Cardiac muscle cell (in vitro differentiated cells and primary cell): ENCODE measurements around the gene EIF3L. TPM values are rescaled to one million over a fixed set of nuclear protein-coding genes. Genes with fewer than 3 reads are reported as not detected.

Source experiments
- DNase-seq, 2 donors: peaks; one replicate each; pipeline versions ENCODE4 v3.0.0 to v3.0.0-alpha.2; 2010 to 2017; ENCODE audit warnings: low read depth in 1 of 2, low spot score in 1 of 2
- H3K27ac ChIP-seq: fragments of 200-600 bp; sonication (generic); 2 replicates; pipeline ENCODE4 v1.5.1; 2016
- H3K27me3 ChIP-seq: fragments of 200-600 bp; sonication (generic); 2 replicates; pipeline ENCODE4 v1.6.0; 2016; ENCODE audit warnings: control low read depth
- H3K36me3 ChIP-seq: fragments of 200-600 bp; sonication (generic); 2 replicates; pipeline ENCODE4 v1.5.1; 2016; ENCODE audit warnings: control low read depth
- H3K4me1 ChIP-seq: fragments of 200-600 bp; sonication (generic); 2 replicates; pipeline ENCODE4 v1.8.1; 2017; ENCODE audit warnings: low read depth, mild to moderate bottlenecking, mixed run types
- H3K4me3 ChIP-seq: fragments of 200-600 bp; sonication (generic); 2 replicates; pipeline ENCODE4 v1.5.1; 2016; ENCODE audit warnings: mild to moderate bottlenecking
- H3K9me3 ChIP-seq: fragments of 200-600 bp; sonication (generic); 2 replicates; pipeline ENCODE4 v1.5.1; 2017; ENCODE audit warnings: low read depth, mild to moderate bottlenecking, control low read depth
- polyA plus RNA-seq: library from polyadenylated mRNA; unstranded; fragments of >200 nt; fragmentation: Nextera tagmentation; extraction: Ambion mirVana; gene quantifications from 2 replicates; pipeline ENCODE4 v1.2.1, GENCODE V29; 2016
- total RNA-seq: library from RNA; depleted of rRNA; stranded (reverse); fragments of >200 nt; gene quantifications from 2 replicates; pipeline ENCODE4 v1.2.3, GENCODE V29; 2016
- TF ChIP-seq, protein P1 (sequence below): IDR thresholded peaks from 2 replicates; pipeline ENCODE4 v1.5.1; 2012; ENCODE audit warnings: low read depth, mild to moderate bottlenecking, low read length

EIF3L gene
- total and polyA plus RNA-seq, 2 experiments from 2014 or later, result 213 to 422 TPM

DNA sequence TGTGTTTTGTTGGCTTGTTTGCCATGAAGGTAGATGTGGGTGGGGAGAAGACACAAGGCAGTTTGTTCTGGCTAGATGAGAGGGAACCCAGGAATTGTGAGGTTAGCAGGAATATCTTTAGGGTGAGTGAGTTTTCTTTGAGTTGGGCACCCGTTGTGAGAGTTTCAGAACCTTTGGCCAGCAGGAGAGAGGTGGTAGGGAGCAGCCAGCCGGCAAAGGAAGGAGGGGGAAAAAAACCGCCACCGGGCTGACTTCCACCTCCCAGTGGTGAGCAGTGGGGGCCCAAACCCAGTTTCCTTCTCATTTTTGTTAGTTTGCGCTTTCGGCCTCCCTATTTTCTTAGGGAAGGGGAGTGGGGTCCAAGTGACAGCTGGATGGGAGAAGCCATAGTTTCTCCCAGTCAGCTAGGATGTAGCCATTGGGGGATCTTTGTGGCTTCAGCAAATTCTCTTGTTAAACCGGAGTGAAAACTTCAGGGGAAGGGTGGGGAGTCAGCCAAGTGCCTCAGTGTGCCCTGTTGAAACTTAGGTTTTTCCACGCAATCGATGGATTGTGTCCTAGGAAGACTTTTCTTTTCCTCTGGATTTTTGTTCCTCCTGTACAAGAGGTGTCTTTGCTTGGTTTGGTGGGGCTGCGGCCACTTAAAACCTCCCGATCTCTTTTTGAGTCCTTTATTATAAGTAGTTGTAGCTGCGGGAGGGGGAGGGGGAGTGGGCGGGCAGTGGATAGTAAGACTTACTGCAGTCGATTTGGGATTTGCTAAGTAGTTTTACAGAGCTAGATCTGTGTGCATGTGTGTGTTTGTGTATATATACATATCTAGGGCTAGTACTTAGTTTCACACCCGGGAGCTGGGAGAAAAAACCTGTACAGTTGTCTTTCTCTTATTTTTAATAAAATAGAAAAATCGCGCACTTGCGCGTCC lies 42.5 kb upstream of the EIF3L start:
- no peaks in the 10 kb centered on the region for H3K9me3 ChIP-seq
- peak overlapping the region; percentile 73 for H3K4me3 ChIP-seq
- H3K27me3 ChIP-seq, result no peaks in the 10 kb centered on the region
- DNase-seq, result peak; percentile 46 to 49
- no peaks in the 10 kb centered on the region for H3K36me3 ChIP-seq
- TF ChIP-seq, protein P1, sequence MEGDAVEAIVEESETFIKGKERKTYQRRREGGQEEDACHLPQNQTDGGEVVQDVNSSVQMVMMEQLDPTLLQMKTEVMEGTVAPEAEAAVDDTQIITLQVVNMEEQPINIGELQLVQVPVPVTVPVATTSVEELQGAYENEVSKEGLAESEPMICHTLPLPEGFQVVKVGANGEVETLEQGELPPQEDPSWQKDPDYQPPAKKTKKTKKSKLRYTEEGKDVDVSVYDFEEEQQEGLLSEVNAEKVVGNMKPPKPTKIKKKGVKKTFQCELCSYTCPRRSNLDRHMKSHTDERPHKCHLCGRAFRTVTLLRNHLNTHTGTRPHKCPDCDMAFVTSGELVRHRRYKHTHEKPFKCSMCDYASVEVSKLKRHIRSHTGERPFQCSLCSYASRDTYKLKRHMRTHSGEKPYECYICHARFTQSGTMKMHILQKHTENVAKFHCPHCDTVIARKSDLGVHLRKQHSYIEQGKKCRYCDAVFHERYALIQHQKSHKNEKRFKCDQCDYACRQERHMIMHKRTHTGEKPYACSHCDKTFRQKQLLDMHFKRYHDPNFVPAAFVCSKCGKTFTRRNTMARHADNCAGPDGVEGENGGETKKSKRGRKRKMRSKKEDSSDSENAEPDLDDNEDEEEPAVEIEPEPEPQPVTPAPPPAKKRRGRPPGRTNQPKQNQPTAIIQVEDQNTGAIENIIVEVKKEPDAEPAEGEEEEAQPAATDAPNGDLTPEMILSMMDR, result peak; percentile 9
- H3K27ac ChIP-seq, result peak overlapping the region; percentile 40
- H3K4me1 ChIP-seq, result peaks cover 16% of the 10 kb centered on the region

DNA sequence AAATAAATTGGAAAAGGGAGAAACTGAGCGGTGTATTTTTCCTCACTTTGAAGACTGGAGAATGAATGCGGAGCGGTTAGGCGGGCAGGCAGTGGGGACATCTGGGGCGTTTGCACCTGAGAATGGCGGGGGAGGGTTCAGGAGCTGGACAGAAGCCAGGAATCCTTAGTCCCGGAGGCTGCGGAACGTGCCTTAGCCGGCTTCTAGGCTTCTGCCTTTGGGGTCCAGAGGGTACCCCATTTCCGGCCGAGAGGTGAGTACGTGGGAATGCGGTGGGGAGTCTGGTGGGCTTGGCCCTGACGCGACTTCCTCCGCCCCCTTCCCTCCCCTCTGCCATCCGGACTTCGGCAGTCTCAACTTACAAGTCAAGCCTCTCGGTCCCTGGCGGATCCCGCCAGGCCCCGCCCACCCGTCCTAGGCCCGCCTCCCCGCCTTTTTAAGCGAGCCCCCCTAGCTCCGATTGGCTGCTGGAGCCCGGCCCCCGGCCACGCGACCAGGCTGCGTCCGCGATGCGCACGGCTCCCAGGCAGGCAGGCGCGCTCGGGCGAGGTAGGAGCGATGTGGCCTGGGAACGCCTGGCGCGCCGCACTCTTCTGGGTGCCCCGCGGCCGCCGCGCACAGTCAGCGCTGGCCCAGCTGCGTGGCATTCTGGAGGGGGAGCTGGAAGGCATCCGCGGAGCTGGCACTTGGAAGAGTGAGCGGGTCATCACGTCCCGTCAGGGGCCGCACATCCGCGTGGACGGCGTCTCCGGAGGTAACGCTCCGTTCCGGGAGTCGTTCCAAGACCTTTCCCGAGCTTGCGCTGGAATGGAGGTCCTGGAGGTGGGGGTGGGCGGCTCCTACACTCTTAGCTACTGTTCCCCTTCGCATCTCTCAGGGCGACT lies 41.6 kb upstream of the EIF3L start, which contains the start of gene GCAT:
Gene GCAT, plus strand, starts transcription at position 525 of the 884 bp plus-strand sequence. Its CDS starts 34 bp downstream, at position 559.
- no peaks in the 10 kb centered on the region for H3K27me3 ChIP-seq
- DNase-seq, result peak; percentile 98
- H3K36me3 ChIP-seq, result no peaks in the 10 kb centered on the region
- H3K27ac ChIP-seq, result peak within 1 kb of the TSS; percentile 42
- TF ChIP-seq, protein P1, result no peak
- peak within 1 kb of the TSS; percentile 73 for H3K4me3 ChIP-seq
- peaks cover 16% of the 10 kb centered on the region for H3K4me1 ChIP-seq
- H3K9me3 ChIP-seq, result no peaks in the 10 kb centered on the region

DNA sequence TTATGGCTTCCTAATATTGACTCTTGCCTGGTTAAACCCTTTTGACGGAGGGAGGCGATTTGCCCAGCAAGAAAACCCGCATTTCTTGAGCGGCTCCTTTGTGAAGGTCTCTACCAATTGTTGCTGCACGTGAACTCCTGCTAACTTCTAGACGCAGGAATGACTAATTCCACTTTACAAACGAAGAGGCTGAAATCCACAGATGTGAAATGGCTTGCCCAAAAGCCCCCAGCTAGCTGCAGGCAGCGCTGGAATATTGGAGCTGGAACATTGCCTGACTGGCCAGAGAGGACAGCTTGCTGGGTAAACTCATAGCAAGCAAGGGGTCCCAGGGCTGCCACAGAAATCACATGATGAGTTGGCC lies 40.9 kb upstream of the EIF3L start:
- no peaks in the 10 kb centered on the region for H3K36me3 ChIP-seq
- peak overlapping the region; percentile 42 for H3K27ac ChIP-seq
- TF ChIP-seq, protein P1, result no peak
- H3K4me3 ChIP-seq, result peak overlapping the region; percentile 73
- H3K4me1 ChIP-seq, result peaks cover 16% of the 10 kb centered on the region
- H3K9me3 ChIP-seq, result no peaks in the 10 kb centered on the region
- H3K27me3 ChIP-seq, result no peaks in the 10 kb centered on the region
- no peak for DNase-seq

DNA sequence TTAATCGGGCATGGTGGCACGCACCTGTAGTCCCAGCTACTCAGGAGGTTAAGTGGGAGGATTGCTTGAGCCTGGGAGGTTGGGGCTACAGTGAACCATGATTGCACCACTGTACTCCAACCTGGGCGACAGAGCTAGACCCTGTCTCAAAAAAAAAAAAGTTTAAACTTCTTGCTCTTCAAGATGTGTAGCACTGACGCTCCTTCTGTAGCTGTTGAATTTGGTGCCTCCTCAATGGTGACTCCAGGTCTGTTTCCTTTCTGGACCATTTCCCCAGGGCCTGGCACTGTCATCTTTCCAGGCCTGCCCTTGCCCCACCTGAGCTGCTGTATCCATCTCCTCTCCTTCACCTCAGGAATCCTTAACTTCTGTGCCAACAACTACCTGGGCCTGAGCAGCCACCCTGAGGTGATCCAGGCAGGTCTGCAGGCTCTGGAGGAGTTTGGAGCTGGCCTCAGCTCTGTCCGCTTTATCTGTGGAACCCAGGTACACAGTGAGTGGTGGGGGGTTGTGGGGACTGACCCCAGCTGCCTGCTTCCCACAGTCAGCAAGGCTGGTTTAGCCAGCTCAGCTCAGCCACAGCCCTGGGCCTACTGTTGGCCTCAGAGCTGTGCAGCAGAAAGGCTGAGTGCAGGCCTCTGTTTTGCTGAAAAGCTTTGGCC lies 39.4 kb upstream of the EIF3L start:
- no peak for DNase-seq
- no peak overlapping the region for H3K27ac ChIP-seq
- no peaks in the 10 kb centered on the region for H3K9me3 ChIP-seq
- H3K36me3 ChIP-seq, result peaks cover 6% of the 10 kb centered on the region
- TF ChIP-seq, protein P1, result no peak
- H3K4me3 ChIP-seq, result no peak overlapping the region
- H3K27me3 ChIP-seq, result no peaks in the 10 kb centered on the region
- H3K4me1 ChIP-seq, result peaks cover 11% of the 10 kb centered on the region

DNA sequence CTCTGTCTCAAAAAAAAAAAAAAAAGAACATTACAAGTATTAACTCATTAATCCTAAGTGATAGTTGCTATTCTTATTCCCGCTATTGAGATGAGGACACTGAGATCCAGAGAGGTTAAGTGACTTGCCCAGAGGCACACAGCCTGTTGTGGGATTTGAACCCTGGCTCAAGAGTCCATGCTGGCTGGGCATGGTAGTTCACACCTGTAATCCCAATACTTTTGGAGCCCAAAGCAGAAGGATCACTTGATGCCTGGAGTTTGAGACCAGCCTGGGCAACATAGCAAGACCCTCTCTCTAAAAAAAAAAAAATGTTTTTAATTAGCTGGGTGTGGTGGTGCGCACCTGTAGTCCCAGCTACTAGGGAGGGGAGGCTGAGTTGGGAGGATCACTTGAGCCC lies 37.4 kb upstream of the EIF3L start:
- H3K36me3 ChIP-seq, result peaks cover 10% of the 10 kb centered on the region
- DNase-seq, result no peak
- TF ChIP-seq, protein P1, result no peak

More for the DNA sequence above, 37.4 kb upstream of the EIF3L start:
- Histone ChIP-seq H3K27ac (no peak overlapping the region), H3K4me3 (no peak overlapping the region), H3K9me3 (no peaks in the 10 kb centered on the region), H3K27me3 (no peaks in the 10 kb centered on the region), H3K4me1 (peaks cover 5% of the 10 kb centered on the region)
